ENCODE measurements around the gene ERC1.
"Not testable (repeated sequence)": the region's sequence is repeated elsewhere in the genome, so short reads cannot be mapped to it uniquely, and the experiment has no call there.

The ERC1 gene

DNA sequence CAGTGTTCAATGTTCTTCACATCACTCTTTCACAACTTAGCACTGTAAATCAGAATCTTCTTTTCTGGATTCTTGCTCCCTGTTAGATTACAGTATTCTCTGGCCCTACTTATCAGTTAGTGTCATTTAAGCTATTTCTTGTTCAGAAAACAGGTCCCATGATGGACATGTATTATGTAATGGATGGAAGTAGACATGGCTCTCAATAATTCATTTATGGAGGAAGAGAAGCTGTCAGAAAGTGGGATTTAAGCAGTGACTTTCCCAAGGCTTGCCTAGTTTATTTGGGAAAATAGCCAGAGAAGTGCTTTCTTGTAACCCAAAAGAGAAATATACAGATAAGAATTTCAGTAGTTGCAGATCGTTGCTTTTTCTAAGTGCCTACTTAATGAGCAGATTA lies 1.6 kb downstream of the ERC1 start:
- no peaks in the 10 kb centered on the region for H3K36me3 ChIP-seq (ENCODE audit: insufficient read depth, low read length)
- H3K9me3 ChIP-seq (ENCODE audit: control insufficient read depth, insufficient read depth, low read length), result no peaks in the 10 kb centered on the region
- no peaks in the 10 kb centered on the region; the same call in 1 of the 2 replicates for H3K4me1 ChIP-seq (ENCODE audit: insufficient read depth, low read length)
- H3K9ac ChIP-seq (ENCODE audit: low read depth, low read length), result peak overlapping the region; percentile 83; the same call in 1 of the 2 replicates

DNA sequence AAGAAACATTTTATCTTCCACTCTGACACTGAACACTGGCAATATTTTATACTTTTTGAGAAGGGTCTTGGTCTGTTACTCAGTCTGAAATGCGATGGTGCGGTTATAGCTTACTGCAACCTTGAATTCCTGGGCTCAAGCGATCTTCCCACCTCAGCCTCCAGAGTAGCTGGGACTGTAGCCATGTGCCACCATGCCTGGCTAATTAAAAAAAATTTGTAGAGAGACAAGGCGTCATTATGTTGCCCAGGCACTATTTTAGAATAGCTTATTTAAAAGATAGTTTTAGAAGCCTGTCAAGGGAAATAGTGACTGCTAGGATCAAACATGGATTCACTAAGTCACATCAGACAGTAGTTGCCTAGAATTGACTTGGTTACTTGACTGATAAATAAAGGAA lies 5.9 kb downstream of the ERC1 start:
- H3K9me3 ChIP-seq (ENCODE audit: control insufficient read depth, insufficient read depth, low read length), result no peaks in the 10 kb centered on the region
- H3K9ac ChIP-seq (ENCODE audit: low read depth, low read length), result no peak overlapping the region
- no peaks in the 10 kb centered on the region for H3K4me1 ChIP-seq (ENCODE audit: insufficient read depth, low read length)
- no peaks in the 10 kb centered on the region for H3K36me3 ChIP-seq (ENCODE audit: insufficient read depth, low read length)

DNA sequence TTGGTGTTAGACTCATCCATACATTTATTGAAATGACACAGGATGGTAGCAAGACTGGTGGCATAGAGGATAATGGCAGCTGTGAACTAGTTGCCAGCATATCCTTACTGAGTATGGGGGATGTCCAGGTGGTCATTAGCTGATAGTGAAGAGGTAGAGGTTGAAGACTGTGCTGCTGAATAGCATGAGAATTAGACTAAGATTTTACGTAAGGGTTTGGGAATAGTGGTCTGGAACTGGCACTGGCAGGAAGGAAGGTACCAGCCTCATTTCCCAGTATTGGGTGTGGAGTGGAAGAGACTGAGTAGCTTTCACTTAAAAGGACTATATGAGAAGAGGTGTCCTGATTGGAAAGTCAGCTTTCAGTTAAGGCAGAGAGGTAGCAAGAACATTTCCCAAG lies 6.5 kb downstream of the ERC1 start:
- no peaks in the 10 kb centered on the region for H3K4me1 ChIP-seq (ENCODE audit: insufficient read depth, low read length)
- H3K36me3 ChIP-seq (ENCODE audit: insufficient read depth, low read length), result no peaks in the 10 kb centered on the region
- no peaks in the 10 kb centered on the region for H3K9me3 ChIP-seq (ENCODE audit: control insufficient read depth, insufficient read depth, low read length)
- H3K9ac ChIP-seq (ENCODE audit: low read depth, low read length), result no peak overlapping the region

DNA sequence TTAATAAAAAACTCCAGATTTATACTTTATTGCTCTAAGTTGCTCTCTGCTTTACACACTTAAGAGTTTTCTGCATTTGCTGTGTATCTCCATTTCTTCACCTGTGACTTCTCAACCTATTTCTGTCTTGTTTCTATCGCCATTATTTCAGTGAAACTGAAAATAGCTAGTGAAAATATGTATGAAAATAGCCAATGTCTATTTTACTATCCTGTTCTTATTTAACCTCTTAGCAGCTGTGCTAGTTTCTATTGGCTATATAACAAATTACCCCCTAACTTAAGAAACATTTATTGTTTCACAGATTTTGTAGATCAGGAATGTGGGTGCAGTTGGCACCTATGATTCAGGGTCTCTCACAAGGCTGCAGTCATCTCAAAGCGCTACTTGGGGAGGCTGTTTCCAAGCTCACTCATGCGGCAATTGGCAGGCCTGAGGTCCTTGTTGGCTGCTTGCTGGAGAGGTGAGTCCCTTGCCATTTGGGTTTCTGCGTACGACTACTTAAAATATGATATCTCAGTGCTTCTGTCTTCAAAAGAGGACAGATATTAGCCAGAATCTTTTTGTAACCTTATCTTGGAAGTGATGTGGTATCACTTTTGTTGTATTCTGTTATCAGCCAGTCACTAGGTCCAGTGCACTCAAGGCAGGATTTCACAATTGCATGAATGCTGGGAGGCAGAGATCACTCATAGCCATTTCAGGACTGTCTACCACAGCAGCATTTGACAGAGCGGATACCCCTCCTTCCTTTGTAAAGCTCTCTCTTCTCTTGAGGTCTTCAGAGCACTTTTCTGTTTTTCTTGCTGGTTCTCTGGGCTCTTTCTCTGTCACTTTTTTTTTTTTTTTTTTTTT lies 7.2 kb downstream of the ERC1 start:
- Histone ChIP-seq H3K9me3 (ENCODE audit: control insufficient read depth, insufficient read depth, low read length) (no peaks in the 10 kb centered on the region), H3K4me1 (ENCODE audit: insufficient read depth, low read length) (no peaks in the 10 kb centered on the region), H3K9ac (ENCODE audit: low read depth, low read length) (no peak overlapping the region), H3K36me3 (ENCODE audit: insufficient read depth, low read length) (no peaks in the 10 kb centered on the region)

GRCh38 chr12:999736-1000135 lies 8.7 kb downstream of the ERC1 start:
- not testable (repeated sequence) for H3K9me3 ChIP-seq (ENCODE audit: control insufficient read depth, insufficient read depth, low read length); H3K4me1 ChIP-seq (ENCODE audit: insufficient read depth, low read length); H3K36me3 ChIP-seq (ENCODE audit: insufficient read depth, low read length); H3K9ac ChIP-seq (ENCODE audit: low read depth, low read length)

GRCh38 chr12:1001507-1001906 lies 10.5 kb downstream of the ERC1 start:
- H3K36me3 ChIP-seq (ENCODE audit: insufficient read depth, low read length), result no peaks in the 10 kb centered on the region; the same call in 1 of the 2 replicates
- no peaks in the 10 kb centered on the region for H3K9me3 ChIP-seq (ENCODE audit: control insufficient read depth, insufficient read depth, low read length)
- no peak overlapping the region for H3K9ac ChIP-seq (ENCODE audit: low read depth, low read length)
- peaks cover 7% of the 10 kb centered on the region for H3K4me1 ChIP-seq (ENCODE audit: insufficient read depth, low read length)

GRCh38 chr12:1003600-1004271 lies 12.7 kb downstream of the ERC1 start:
- Histone ChIP-seq H3K4me1 (ENCODE audit: insufficient read depth, low read length) (peaks cover 7% of the 10 kb centered on the region), H3K9ac (ENCODE audit: low read depth, low read length) (no peak overlapping the region), H3K9me3 (ENCODE audit: control insufficient read depth, insufficient read depth, low read length) (no peaks in the 10 kb centered on the region), H3K36me3 (ENCODE audit: insufficient read depth, low read length) (no peaks in the 10 kb centered on the region; the same call in 1 of the 2 replicates)

DNA sequence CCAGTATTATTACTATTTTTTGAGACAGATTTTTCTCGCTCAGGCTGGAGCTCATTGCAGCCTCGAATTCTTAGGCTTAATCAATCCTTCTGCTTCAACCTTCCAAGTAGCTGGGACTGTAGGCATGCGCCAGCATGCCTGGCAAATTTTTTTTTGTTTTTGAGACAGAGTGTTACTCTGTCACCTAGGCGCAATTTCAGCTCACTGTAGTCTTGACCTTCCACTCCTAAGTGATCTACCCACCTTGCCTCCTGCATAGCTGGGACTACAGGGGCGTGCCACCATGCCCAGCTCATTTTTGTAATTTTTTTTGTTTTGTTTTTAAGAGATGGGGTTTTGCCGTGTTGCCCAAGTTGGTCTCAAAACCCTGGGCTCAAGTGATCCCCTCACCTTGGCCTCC lies 15.2 kb downstream of the ERC1 start:
- H3K9ac ChIP-seq (ENCODE audit: low read depth, low read length), result no peak overlapping the region
- H3K36me3 ChIP-seq (ENCODE audit: insufficient read depth, low read length), result no peaks in the 10 kb centered on the region; the same call in 1 of the 2 replicates
- H3K9me3 ChIP-seq (ENCODE audit: control insufficient read depth, insufficient read depth, low read length), result no peaks in the 10 kb centered on the region
- peaks cover 7% of the 10 kb centered on the region for H3K4me1 ChIP-seq (ENCODE audit: insufficient read depth, low read length)

- H3K36me3 ChIP-seq (ENCODE audit: insufficient read depth, low read length), result no peaks in the 10 kb centered on the region; the same call in 1 of the 2 replicates
- H3K9me3 ChIP-seq (ENCODE audit: control insufficient read depth, insufficient read depth, low read length), result no peaks in the 10 kb centered on the region
- H3K4me1 ChIP-seq (ENCODE audit: insufficient read depth, low read length), result peaks cover 7% of the 10 kb centered on the region
- no peak overlapping the region for H3K9ac ChIP-seq (ENCODE audit: low read depth, low read length)
Measured at GRCh38 chr12:1007276-1007675, 16.3 kb downstream of the ERC1 start.

GRCh38 chr12:1007994-1008393 lies 17.0 kb downstream of the ERC1 start:
- Histone ChIP-seq H3K9me3 (ENCODE audit: control insufficient read depth, insufficient read depth, low read length) (no peaks in the 10 kb centered on the region), H3K36me3 (ENCODE audit: insufficient read depth, low read length) (no peaks in the 10 kb centered on the region; the same call in 1 of the 2 replicates), H3K9ac (ENCODE audit: low read depth, low read length) (no peak overlapping the region), H3K4me1 (ENCODE audit: insufficient read depth, low read length) (peaks cover 7% of the 10 kb centered on the region)

DNA sequence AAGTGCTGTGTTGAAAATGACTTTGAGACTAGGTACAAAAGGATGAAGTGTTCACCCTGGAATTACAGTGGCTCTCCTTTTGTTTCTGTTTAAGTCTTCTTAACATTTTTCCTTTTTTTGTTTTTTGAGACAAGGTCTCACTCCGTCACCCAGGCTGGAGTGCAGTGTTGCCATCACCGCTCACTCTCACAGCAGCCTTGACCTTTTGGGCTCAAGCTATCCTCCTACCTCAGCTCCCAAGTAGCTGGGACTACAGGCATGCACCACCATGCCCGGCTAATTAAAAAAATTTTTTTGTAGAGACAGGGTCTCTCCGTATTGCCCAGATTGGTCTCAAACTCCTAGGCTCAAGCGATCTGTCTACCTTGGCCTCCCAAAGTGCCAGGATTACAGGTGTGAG lies 20.1 kb downstream of the ERC1 start:
- H3K9me3 ChIP-seq (ENCODE audit: control insufficient read depth, insufficient read depth, low read length), result no peaks in the 10 kb centered on the region
- H3K36me3 ChIP-seq (ENCODE audit: insufficient read depth, low read length), result no peaks in the 10 kb centered on the region; the same call in 1 of the 2 replicates
- no peak overlapping the region for H3K9ac ChIP-seq (ENCODE audit: low read depth, low read length)
- H3K4me1 ChIP-seq (ENCODE audit: insufficient read depth, low read length), result no peaks in the 10 kb centered on the region

- no peak overlapping the region for H3K9ac ChIP-seq (ENCODE audit: low read depth, low read length)
- no peaks in the 10 kb centered on the region for H3K4me1 ChIP-seq (ENCODE audit: insufficient read depth, low read length)
- H3K9me3 ChIP-seq (ENCODE audit: control insufficient read depth, insufficient read depth, low read length), result no peaks in the 10 kb centered on the region
- H3K36me3 ChIP-seq (ENCODE audit: insufficient read depth, low read length), result no peaks in the 10 kb centered on the region
Measured at GRCh38 chr12:1013618-1014489, 22.8 kb downstream of the ERC1 start.

- H3K4me1 ChIP-seq (ENCODE audit: insufficient read depth, low read length), result no peaks in the 10 kb centered on the region
- H3K36me3 ChIP-seq (ENCODE audit: insufficient read depth, low read length), result no peaks in the 10 kb centered on the region
- no peaks in the 10 kb centered on the region for H3K9me3 ChIP-seq (ENCODE audit: control insufficient read depth, insufficient read depth, low read length)
- no peak overlapping the region for H3K9ac ChIP-seq (ENCODE audit: low read depth, low read length)
Measured at GRCh38 chr12:1019283-1019682, 28.3 kb downstream of the ERC1 start.

DNA sequence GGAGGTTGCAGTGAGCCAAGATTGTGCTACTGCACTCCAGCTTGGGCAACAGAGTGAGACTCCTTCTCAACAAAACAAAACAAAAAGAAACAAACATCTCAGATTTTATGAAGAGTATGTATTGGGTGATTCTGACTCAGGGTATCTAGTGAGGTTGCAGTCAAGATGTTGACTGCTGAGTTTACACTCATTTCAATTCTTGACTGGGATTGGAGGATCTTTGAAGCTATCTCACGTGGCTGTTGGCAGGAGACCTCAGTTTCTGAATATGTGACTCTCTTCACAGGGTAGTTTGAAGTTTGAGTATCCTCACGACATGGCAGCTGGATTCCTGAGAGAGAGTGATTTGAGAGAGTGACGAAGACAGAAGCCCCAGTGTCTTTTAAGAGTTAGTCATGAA lies 29.4 kb downstream of the ERC1 start:
- Histone ChIP-seq H3K9ac (ENCODE audit: low read depth, low read length) (no peak overlapping the region), H3K36me3 (ENCODE audit: insufficient read depth, low read length) (no peaks in the 10 kb centered on the region), H3K4me1 (ENCODE audit: insufficient read depth, low read length) (no peaks in the 10 kb centered on the region), H3K9me3 (ENCODE audit: control insufficient read depth, insufficient read depth, low read length) (no peaks in the 10 kb centered on the region)

Data from ES-I3 (cell line).